Stomach (tissue), 4 donors: ENCODE results near the gene MRPL53.
"Not testable (repeated sequence)": the region's sequence is repeated elsewhere in the genome, so short reads cannot be mapped to it uniquely, and the experiment has no call there.

Source experiments
- CTCF ChIP-seq, 7 experiments: fragments of 450-650 bp in 4 of 7; fragments of 200-600 bp in 3 of 7; sonication (generic) in 3 of 7; IDR thresholded peaks; one replicate each; pipeline ENCODE4 v1.5.1; 2016 to 2019; ENCODE audit warnings: antibody characterized with exemption in 7 of 7, control low read depth in 2 of 7, mild to moderate bottlenecking in 1 of 7
- EP300 ChIP-seq: sonication (generic); formaldehyde crosslinking; IDR thresholded peaks from one replicate; pipeline ENCODE4 v1.6.1; 2017; ENCODE audit warnings: antibody characterized with exemption
- POLR2AphosphoS5 ChIP-seq, 3 donors: sonication (generic); formaldehyde crosslinking; IDR thresholded peaks; one replicate each; pipeline ENCODE4 v1.6.1; 2016; ENCODE audit warnings: antibody characterized with exemption in 3 of 3

GRCh38 chr2:74442483-74443297 is 29.8 kb downstream of the MRPL53 start:
- TF ChIP-seq CTCF (IDR thresholded peaks at IDR 0.05); POLR2AphosphoS5 (IDR thresholded peaks at IDR 0.05); EP300: not testable (repeated sequence)
